CMK (cell line): ENCODE measurements around the gene GALNT9.

Source experiments
- DNase-seq: peaks from one replicate; pipeline ENCODE4 v3.0.0-alpha.2; 2010; ENCODE audit warnings: low read depth

The GALNT9 gene

GRCh38 chr12:132211326-132211725 lies 118.1 kb downstream of the GALNT9 start:
- no peak for DNase-seq

GRCh38 chr12:132210223-132211055 lies 119.0 kb downstream of the GALNT9 start:
- no peak for DNase-seq

GRCh38 chr12:132209619-132210222 lies 119.7 kb downstream of the GALNT9 start:
- DNase-seq: no peak

GRCh38 chr12:132208153-132208823 lies 121.1 kb downstream of the GALNT9 start:
- no peak for DNase-seq

- no peak for DNase-seq
These were observed 122.2 kb downstream of the GALNT9 start for GRCh38 chr12:132207083-132207775.

GRCh38 chr12:132206046-132206434 lies 123.3 kb downstream of the GALNT9 start:
- DNase-seq: no peak

GRCh38 chr12:132205271-132206045 lies 123.9 kb downstream of the GALNT9 start:
- no peak for DNase-seq

- no peak for DNase-seq
These were observed 124.6 kb downstream of the GALNT9 start for GRCh38 chr12:132204793-132205270.

- DNase-seq: no peak
These were observed 125.2 kb downstream of the GALNT9 start for GRCh38 chr12:132204063-132204792.

- DNase-seq: no peak
These were observed 126.3 kb downstream of the GALNT9 start for GRCh38 chr12:132202929-132203721.

- no peak for DNase-seq
These were observed 127.8 kb downstream of the GALNT9 start for GRCh38 chr12:132201391-132202120.

- DNase-seq: no peak
These were observed 128.6 kb downstream of the GALNT9 start for GRCh38 chr12:132200800-132201199.

- DNase-seq: no peak
These were observed 129.7 kb downstream of the GALNT9 start for GRCh38 chr12:132199526-132200319.

- no peak for DNase-seq
These were observed 130.3 kb downstream of the GALNT9 start for GRCh38 chr12:132199101-132199500.

GRCh38 chr12:132197581-132198354 lies 131.6 kb downstream of the GALNT9 start:
- DNase-seq: no peak

GRCh38 chr12:132196873-132197390 lies 132.5 kb downstream of the GALNT9 start:
- DNase-seq: no peak
